H1 (cell line): ENCODE data around the gene FOXN3. TPM values are rescaled to one million over a fixed set of nuclear protein-coding genes. Genes with fewer than 3 reads are reported as not detected.

Experiments used
- ASH2L ChIP-seq: fragments of 200-600, 300-600 bp; sonication (generic); IDR thresholded peaks from one replicate; pipeline ENCODE4 v1.7.1; 2017; ENCODE audit warnings: low read length
- CBX8 ChIP-seq: fragments of 300-800, 300-1000 bp; sonication (generic); IDR thresholded peaks from 2 replicates; pipeline ENCODE4 v1.7.1; 2016; ENCODE audit warnings: low read depth, low read length, borderline replicate concordance
- CHD1 ChIP-seq: IDR thresholded peaks from 2 replicates; pipeline ENCODE4 v1.6.1; 2012; ENCODE audit warnings: low read depth, low read length, improper control_type of control experiment
- CTCF ChIP-seq, 3 experiments: IDR thresholded peaks; 1 replicate in 2 of 3; 2 replicates in 1 of 3; pipeline versions ENCODE4 v1.5.1 to v1.6.1; 2011; ENCODE audit warnings: low read length in 3 of 3, mild to moderate bottlenecking in 3 of 3, inconsistent platforms in 2 of 3, low read depth in 1 of 3, moderate library complexity in 1 of 3; ENCODE audit not compliant: insufficient read depth in 1 of 3; ENCODE audit errors: control extremely low read depth in 1 of 3
- FOSL1 ChIP-seq: IDR thresholded peaks from 2 replicates; pipeline ENCODE4 v1.6.1; 2011; ENCODE audit warnings: mild to moderate bottlenecking, low read depth, low read length, moderate library complexity; ENCODE audit not compliant: insufficient read depth
- GABPA ChIP-seq: IDR thresholded peaks from 2 replicates; pipeline ENCODE4 v1.6.1; 2011; ENCODE audit warnings: mild to moderate bottlenecking, low read length, moderate library complexity, borderline replicate concordance; ENCODE audit not compliant: insufficient read depth
- JUN ChIP-seq: IDR thresholded peaks from 2 replicates; pipeline ENCODE4 v1.6.1; 2011; ENCODE audit warnings: low read depth, mild to moderate bottlenecking, improper control_type of control experiment, low read length
- MAX ChIP-seq: IDR thresholded peaks from 2 replicates; pipeline ENCODE4 v1.6.1; 2012; ENCODE audit warnings: inconsistent platforms
- RAD21 ChIP-seq, 2 experiments: IDR thresholded peaks in 1 of 2; conservative IDR thresholded peaks in 1 of 2; 2 replicates each; pipeline ENCODE4 v1.6.1; 2011; ENCODE audit warnings: low read depth in 2 of 2, low read length in 2 of 2, improper control_type of control experiment in 1 of 2, inconsistent platforms in 1 of 2, mild to moderate bottlenecking in 1 of 2, moderate library complexity in 1 of 2
- RFX5 ChIP-seq: IDR thresholded peaks from 2 replicates; pipeline ENCODE4 v1.6.1; 2011; ENCODE audit warnings: low read depth, low read length, improper control_type of control experiment, borderline replicate concordance
- SRF ChIP-seq: IDR thresholded peaks from 2 replicates; pipeline ENCODE4 v1.6.1; 2011; ENCODE audit warnings: mild to moderate bottlenecking, low read depth, low read length, moderate library complexity
- YY1 ChIP-seq: IDR thresholded peaks from 2 replicates; pipeline ENCODE4 v1.6.1; 2011; ENCODE audit warnings: low read depth, mild to moderate bottlenecking, low read length
- polyA plus RNA-seq, 7 experiments: library from polyadenylated mRNA; depleted of rRNA in 3 of 7; stranded (reverse) in 5 of 7; unstranded in 2 of 7; fragments of >200 nt in 5 of 7; fragments of 200-250 nt in 2 of 7; gene quantifications; 1 replicate in 5 of 7; 2 replicates in 1 of 7; 4 replicates in 1 of 7; pipeline versions ENCODE4 v1.2.1 to v1.2.3, GENCODE V29; 2011 to 2013; ENCODE audit warnings: missing spikeins in 2 of 7, mixed read lengths in 2 of 7
- total RNA-seq: library from RNA; stranded (reverse); fragmentation: NEBNext Ultra II Directional; extraction: Animal tissue kit (Norgen Biotek cat#: 25700); gene quantifications from 2 replicates; pipeline ENCODE4 v1.2.1, GENCODE V29; 2021

The FOXN3 gene
- total and polyA plus RNA-seq, 2 of the 8 experiments (the other 6 are each of a cell fraction or from before 2014, with no cell fraction given) = 52.6 to 178 TPM

- TF ChIP-seq CTCF (IDR thresholded peaks at IDR 0.05; ENCODE audit: control extremely low read depth in 1 of 3, insufficient read depth in 1 of 3, low read depth in 1 of 3, low read length in 3 of 3) (peak in 1 of 3 experiments; percentile 10; a peak in 1 of 4 replicates), FOSL1 (no peak), RAD21 (IDR thresholded peaks at IDR 0.05 in 1 of 2, conservative IDR thresholded peaks at IDR 0.05 in 1 of 2; ENCODE audit: low read depth in 2 of 2, low read length in 2 of 2) (peak in 1 of 2 experiments; percentile 43; a peak in 2 of 4 replicates), GABPA (0 out of 2 replicates have a peak, but pooled peaks have one; percentile 6), YY1 (peak; percentile 51; the same call in 1 of the 2 replicates), RFX5 (no peak), CHD1 (no peak), MAX (peak; percentile 71), SRF (peak; percentile 51; the same call in 1 of the 2 replicates), CBX8 (no peak), ASH2L (peak; percentile 75), JUN (no peak)
These were observed 612 bp upstream of the FOXN3 start (continued) for GRCh38 chr14:89417465-89418225.
